ENCODE results near the gene SIRT6. TPM values are rescaled to one million over a fixed set of nuclear protein-coding genes. Genes with fewer than 3 reads are reported as not detected.

The SIRT6 gene
- 3.9 and 6.1 TPM in 2 replicates for total RNA-seq (2012; rRNA removed)
- polyA plus RNA-seq (2012; rRNA removed), result 25.3 and 31.6 TPM in 2 replicates
- polyA plus RNA-seq (2012; cell fraction: cytosol; rRNA removed), result 18.1 and 26.8 TPM in 2 replicates
- 58.7 and 204 TPM in 2 replicates for polyA plus RNA-seq (2012; cell fraction: nucleus; rRNA removed; ENCODE audit: low replicate concordance)
- Bru-seq, nascent RNA, result percentile 54 among the genes with signal in this experiment
- BruChase-seq, experiment 1, labeled RNA remaining after a 6-hour chase, result percentile 62 among the genes with signal in this experiment
- percentile 54 among the genes with signal in this experiment for BruChase-seq, experiment 2, labeled RNA remaining after a 2-hour chase
- long read RNA-seq, partial matches to known transcripts, result 1 of 6 reads
- long read RNA-seq, other reads (novel, unspliced or antisense), result 2 of 6 reads

DNA sequence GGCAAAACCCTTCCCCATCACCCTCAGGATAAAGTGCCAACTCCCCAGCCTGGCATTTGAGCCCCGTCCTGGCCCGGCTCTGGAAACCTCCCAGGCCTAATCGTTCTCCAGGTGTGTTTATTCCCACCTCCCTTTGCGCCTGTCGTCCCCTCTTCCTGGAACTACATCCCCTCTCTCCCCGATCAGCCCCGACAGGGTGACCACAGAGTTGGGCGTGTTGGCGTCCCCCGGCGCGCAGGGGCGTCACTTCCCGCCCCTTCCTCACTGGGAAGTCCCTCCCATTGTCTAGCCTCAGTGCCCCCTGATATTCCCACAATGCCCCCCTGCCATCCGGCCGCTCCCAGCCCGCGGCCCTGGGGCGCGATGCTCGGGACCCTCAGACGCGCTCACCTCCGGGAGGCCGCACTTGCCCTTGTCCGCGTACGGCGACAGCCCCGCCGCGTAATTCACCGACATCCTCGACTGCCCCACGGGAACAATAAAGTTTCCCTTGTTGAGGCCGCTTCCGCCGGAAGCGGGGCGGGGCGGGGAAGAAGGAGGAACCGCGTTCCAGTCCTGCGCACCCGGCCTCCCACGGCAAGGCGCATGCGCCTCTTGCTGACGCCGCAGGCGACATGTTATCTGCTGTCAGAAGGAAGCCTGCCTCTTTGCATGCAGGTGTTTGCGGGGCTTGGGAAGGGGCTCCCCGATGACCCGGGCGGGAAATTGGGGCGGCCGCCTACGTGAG lies at the start of gene SIRT6, which contains the start of gene ANKRD24:
SIRT6 (minus strand) TSS at position 480 of the 727 bp plus-strand sequence; CDS start at position 456, 24 bp downstream.
ANKRD24 (plus strand) TSS at position 606 of the 727 bp plus-strand sequence. CDS start 3,737 bp downstream, outside the sequence.
- CTCF ChIA-PET, result no interaction called here
- H3K18ac ChIP-seq (ENCODE audit: low read depth, low read length), result no peak within 1 kb of the TSS
- H2BK20ac ChIP-seq (ENCODE audit: low read depth, low read length), result no peak within 1 kb of the TSS
- intact Hi-C loops (cut with micrococcal nuclease), result no loop called here
- H3K79me1 ChIP-seq (ENCODE audit: low read depth in 1 of 2, low read length in 2 of 2), result peaks cover 11 to 28% of the 10 kb centered on the region in 2 experiments
- peak within 1 kb of the TSS; percentile 80 for H3K9ac ChIP-seq (ENCODE audit: low read depth, low read length)
- peaks cover 10% of the 10 kb centered on the region for H3K36me3 ChIP-seq (ENCODE audit: control insufficient read depth, insufficient read depth, low read length)
- H3K27ac ChIP-seq (ENCODE audit: insufficient read depth, low read length), result peak within 1 kb of the TSS; percentile 84
- peak within 1 kb of the TSS; percentile 96 for H2AK9ac ChIP-seq (replicated peaks; ENCODE audit: low read depth, low read length, poor library complexity)
- H3K9me1 ChIP-seq (ENCODE audit: insufficient read depth, low read length), result peaks cover 4% of the 10 kb centered on the region; the same call in 1 of the 2 replicates
- H2AK5ac ChIP-seq (ENCODE audit: low read depth, low read length), result peak within 1 kb of the TSS; percentile 83
- no peaks in the 10 kb centered on the region for H3K27me3 ChIP-seq (ENCODE audit: control insufficient read depth, insufficient read depth, low read length)
- no peaks in the 10 kb centered on the region for H3K9me3 ChIP-seq (ENCODE audit: control insufficient read depth, insufficient read depth, low read length)
- in situ Hi-C loops (cut with MboI; ENCODE audit: low sequenced_read_pairs), result no loop called here
- H2AFZ ChIP-seq (replicated peaks; ENCODE audit: low read length, poor library complexity), result peak within 1 kb of the TSS; percentile 100
- peak within 1 kb of the TSS; percentile 88 for H3K14ac ChIP-seq (replicated peaks; ENCODE audit: low read depth, low read length)
- dilution Hi-C loops (cut with HindIII; ENCODE audit: low sequenced_read_pairs, unreplicated experiment), result no loop called here
- H2BK5ac ChIP-seq (ENCODE audit: low read depth, low read length, poor library complexity, severe bottlenecking), result peak within 1 kb of the TSS; percentile 90
- H3K4me2 ChIP-seq (ENCODE audit: low read depth, low read length), result peak within 1 kb of the TSS; percentile 71
- WGBS, 2 experiments (ENCODE audit: extremely low coverage in 2 of 2, insufficient read length in 1 of 2), result 0% methylated on average over 7 of the region's 58 CpGs; no CpG with 5 or more reads in 1 of the 2 experiments
- peak within 1 kb of the TSS; percentile 86 for H3K56ac ChIP-seq (ENCODE audit: extremely low read depth, insufficient read depth, low read length)
- ATAC-seq (ENCODE audit: low read depth) (peak; percentile 94), DNase-seq (peak; percentile 95)
- H3K4me1 ChIP-seq (ENCODE audit: control insufficient read depth, insufficient read depth, low read length), result 0 out of 2 replicates have a peak, but pooled peaks cover 1% of the 10 kb centered on the region
- no peaks in the 10 kb centered on the region for H4K20me1 ChIP-seq (ENCODE audit: insufficient read depth, low read length)
- peak within 1 kb of the TSS; percentile 90 to 94 for H4K8ac ChIP-seq (ENCODE audit: low read depth in 2 of 2, low read length in 2 of 2)
- no TSS peak for BruUV-seq (replicated peaks)
- TF ChIP-seq RFX5 (IDR thresholded peaks at IDR 0.05; ENCODE audit: low read depth, low read length) (no peak), POLR2A (IDR thresholded peaks at IDR 0.05; ENCODE audit: low read depth, low read length) (peak; percentile 54; the same call in 1 of the 2 replicates), FOS (IDR thresholded peaks at IDR 0.05; ENCODE audit: low read depth, low read length) (peak; percentile 46; the same call in 1 of the 2 replicates), RAD21 (IDR thresholded peaks at IDR 0.05; ENCODE audit: low read length) (no peak), USF2 (IDR thresholded peaks at IDR 0.05; ENCODE audit: low read depth, low read length) (0 out of 2 replicates have a peak, but pooled peaks have one; percentile 2), MXI1 (IDR thresholded peaks at IDR 0.05; ENCODE audit: borderline replicate concordance, low read depth, low read length) (peak; percentile 93; the same call in 1 of the 2 replicates), MAFK (IDR thresholded peaks at IDR 0.05; ENCODE audit: low read depth, low read length) (no peak), MAZ (IDR thresholded peaks at IDR 0.05; ENCODE audit: borderline replicate concordance, low read depth, low read length) (peak; percentile 100)
- TF ChIP-seq, protein P1, sequence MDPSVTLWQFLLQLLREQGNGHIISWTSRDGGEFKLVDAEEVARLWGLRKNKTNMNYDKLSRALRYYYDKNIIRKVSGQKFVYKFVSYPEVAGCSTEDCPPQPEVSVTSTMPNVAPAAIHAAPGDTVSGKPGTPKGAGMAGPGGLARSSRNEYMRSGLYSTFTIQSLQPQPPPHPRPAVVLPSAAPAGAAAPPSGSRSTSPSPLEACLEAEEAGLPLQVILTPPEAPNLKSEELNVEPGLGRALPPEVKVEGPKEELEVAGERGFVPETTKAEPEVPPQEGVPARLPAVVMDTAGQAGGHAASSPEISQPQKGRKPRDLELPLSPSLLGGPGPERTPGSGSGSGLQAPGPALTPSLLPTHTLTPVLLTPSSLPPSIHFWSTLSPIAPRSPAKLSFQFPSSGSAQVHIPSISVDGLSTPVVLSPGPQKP (IDR thresholded peaks at IDR 0.05; ENCODE audit: borderline replicate concordance, low read depth, low read length), result peak; percentile 95
- H2BK15ac ChIP-seq (ENCODE audit: low read depth, low read length), result no peak within 1 kb of the TSS; the same call in 2 of the 3 replicates
- POLR2A ChIA-PET (ENCODE audit: unreplicated experiment), result no interaction called here
- peak within 1 kb of the TSS; percentile 76 for H4K5ac ChIP-seq (ENCODE audit: low read depth, low read length)
- peak within 1 kb of the TSS; percentile 85 for H3K4ac ChIP-seq (ENCODE audit: low read depth, low read length)
- H2BK120ac ChIP-seq (ENCODE audit: low read depth, low read length), result peak within 1 kb of the TSS; percentile 73; the same call in 1 of the 2 replicates
- peak within 1 kb of the TSS; percentile 75 for H3K4me3 ChIP-seq (ENCODE audit: insufficient read depth, low read depth, low read length)
- H3K23ac ChIP-seq (ENCODE audit: low read depth, low read length), result peak within 1 kb of the TSS; percentile 74; the same call in 1 of the 2 replicates
- peak within 1 kb of the TSS; percentile 63 for H4K91ac ChIP-seq (ENCODE audit: insufficient read depth, low read depth, low read length)
